ENCODE measurements around the gene G6PD.

Gene G6PD

DNA sequence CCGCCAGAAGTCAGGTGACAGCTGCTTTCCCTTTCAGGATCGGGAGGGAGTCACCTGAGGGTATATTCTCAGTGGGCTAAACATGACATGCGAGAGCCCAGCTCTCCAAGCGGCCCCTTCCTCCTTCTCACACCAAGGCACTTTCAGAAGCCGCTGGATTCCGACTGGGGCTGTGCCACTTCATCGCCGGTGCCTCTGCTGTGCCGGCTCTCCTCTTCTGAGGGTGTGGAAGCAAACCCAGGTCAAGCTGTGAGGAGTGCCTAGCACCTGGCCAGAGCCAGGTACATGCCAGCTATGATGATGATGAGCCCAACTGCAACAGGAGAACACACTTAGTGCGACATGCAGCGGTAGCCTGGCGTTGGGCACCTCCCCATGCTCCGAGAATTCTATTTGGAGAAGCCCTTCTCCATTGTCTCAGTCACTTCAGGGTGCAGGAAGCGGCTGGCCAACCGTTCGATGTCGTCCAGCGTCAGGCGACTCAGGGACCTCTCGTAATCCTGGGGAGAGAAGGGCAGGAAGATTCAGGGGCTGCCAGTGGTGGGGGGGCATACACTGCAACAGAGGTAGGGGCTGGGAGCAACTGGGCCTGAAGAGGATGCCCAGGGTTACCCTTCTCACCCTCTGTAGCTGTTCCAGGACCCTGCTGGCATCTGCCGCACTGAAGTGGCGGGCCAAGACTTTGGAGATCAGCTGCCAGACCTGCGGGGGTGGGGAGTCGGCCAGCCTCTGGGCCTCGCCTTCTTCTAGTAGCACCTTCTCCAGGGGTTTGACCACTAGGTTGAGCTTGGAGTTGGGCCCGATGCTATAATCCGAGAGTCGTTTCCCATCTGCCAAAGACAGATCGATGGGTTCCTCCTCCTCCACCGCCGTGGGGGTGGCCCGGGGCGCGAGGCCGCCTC is 61.2 kb downstream of the G6PD start:
- peak in 1 of 2 experiments; percentile 13 for DNase-seq

DNA sequence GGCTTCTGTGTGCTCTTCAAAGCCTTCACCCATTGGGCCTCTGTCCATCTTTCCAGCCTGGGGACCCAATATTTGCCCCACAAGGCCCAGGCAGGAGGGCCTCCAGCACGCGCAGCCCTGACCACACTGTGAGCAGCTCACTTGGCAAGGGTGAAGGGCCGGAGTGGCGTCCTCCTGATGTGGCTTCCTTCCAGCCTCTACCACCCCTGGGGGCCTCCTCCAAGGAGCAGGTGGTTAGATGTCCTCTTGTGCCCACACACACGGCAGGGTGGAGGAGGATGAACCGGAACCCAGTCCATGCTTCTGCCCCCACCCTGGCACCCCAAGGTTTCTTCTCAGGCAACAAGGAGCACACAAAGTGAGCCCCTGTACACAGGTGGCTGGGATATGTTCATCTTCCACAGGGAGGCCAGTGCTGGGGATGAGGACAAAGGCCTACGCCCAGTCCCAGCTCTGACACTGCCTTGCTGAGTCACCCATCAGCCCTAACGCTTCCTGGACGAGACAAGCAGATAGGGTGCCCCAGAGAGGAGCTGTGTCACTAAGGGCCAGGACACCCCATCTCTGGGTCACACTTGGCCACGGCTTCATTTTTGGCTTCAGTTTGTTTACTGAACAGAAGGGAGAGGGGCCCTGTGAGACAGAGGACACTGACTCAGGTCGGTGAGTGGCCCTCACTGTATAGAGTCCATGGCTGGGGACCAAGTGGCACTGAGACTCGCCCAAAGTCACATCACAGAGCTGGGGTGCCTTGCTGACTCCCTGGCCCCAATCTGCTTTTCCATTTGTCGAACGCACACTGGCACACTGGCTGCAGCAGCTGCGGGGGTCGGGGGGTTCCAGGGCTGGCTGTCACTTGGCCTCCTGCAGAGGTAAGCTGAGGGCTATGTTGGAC is 62.1 kb downstream of the G6PD start:
- DNase-seq = no peak

DNA sequence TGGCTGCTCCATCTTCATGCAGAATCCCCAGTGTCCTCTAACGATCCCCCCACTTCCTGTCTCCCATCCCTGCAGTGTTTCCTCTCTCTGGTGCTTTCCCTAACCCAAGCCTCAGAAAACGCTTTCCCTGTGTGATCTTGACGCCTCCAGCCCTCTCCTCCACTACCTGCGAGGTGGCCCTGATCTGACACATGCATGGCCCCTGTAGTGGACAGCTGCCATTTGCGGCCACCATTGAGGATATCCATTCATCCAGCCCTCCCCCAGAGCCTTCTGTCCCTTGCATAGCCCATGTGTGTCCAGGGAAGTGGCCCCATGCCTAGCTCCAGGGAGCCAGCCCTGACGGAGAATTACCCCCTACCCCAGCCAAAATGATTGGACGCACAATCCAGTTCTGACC is 63.3 kb downstream of the G6PD start:
- no peak for DNase-seq

DNA sequence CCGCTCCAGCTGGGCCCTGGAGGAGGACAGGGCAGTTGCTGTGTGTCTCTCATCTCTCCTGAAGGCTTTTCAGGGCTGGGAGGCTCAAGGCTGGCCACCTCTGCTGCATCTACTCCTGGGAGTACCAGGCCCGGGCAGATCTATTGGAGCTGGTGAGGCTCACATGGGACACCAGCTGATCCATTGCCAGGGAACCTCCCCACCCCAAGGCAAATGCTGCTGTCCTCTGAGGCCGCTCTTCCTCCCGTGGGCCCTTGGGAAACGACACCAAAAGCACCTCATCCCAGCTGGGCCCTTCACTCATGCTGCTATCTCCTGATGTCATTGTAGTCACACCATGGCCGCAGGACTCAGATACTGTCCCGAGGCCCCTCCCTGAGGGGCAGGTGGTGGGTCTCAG is 63.9 kb downstream of the G6PD start:
- DNase-seq = no peak

DNA sequence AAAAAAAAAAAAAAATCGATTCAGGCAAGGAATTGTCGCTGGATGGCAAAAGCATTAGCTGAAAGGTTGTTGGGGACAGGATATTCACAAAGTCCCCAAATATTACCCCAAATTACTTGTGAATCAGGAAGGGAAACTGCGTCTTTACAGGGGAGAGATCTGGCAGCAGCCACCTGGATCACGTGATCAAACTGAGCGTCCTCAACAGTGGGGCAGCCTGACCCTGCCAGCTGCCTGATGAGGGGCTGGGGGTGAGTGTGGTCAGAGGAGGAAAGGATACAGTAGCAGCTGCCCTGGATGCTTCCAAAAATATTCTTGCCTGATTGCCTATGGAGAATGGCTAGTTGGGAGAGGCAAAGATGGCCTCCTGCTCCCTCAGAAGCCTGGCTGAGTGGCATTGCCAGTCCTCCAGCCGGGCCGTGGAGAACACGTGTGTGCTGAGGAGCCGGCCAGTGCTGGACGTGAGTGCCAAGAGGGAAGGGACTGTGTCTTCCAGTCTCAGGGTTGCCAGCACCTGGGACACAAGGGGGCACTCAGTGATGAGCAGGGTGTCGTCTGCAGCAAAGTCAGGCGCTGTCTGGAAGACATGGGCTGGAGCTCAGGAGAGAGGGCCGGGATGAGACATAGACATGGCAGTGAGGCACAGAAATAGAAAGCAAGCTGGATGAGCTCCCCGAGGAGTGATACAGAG is 64.6 kb downstream of the G6PD start:
- DNase-seq = no peak
